ENCODE results near the gene CCR2.

DNA sequence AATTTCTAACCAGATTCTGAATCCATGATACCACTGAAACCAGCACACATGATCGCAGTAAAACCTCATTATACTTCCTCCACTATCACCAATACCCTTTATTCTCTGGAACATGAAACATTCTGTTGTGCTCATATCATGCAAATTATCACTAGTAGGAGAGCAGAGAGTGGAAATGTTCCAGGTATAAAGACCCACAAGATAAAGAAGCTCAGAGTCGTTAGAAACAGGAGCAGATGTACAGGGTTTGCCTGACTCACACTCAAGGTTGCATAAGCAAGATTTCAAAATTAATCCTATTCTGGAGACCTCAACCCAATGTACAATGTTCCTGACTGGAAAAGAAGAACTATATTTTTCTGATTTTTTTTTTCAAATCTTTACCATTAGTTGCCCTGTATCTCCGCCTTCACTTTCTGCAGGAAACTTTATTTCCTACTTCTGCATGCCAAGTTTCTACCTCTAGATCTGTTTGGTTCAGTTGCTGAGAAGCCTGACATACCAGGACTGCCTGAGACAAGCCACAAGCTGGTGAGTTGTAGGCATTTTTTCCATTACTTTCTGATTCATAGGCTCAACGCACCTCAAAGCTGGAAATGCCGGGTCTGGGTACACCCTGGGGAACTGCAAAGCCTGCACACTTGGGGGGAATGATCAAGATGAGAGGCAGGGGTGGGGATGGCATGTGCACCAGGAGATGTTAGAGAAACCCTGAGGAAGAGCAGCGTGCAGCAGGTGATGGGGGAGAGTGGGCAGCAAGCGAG lies at the start of gene CCR2:
- TF ChIP-seq, protein P1, sequence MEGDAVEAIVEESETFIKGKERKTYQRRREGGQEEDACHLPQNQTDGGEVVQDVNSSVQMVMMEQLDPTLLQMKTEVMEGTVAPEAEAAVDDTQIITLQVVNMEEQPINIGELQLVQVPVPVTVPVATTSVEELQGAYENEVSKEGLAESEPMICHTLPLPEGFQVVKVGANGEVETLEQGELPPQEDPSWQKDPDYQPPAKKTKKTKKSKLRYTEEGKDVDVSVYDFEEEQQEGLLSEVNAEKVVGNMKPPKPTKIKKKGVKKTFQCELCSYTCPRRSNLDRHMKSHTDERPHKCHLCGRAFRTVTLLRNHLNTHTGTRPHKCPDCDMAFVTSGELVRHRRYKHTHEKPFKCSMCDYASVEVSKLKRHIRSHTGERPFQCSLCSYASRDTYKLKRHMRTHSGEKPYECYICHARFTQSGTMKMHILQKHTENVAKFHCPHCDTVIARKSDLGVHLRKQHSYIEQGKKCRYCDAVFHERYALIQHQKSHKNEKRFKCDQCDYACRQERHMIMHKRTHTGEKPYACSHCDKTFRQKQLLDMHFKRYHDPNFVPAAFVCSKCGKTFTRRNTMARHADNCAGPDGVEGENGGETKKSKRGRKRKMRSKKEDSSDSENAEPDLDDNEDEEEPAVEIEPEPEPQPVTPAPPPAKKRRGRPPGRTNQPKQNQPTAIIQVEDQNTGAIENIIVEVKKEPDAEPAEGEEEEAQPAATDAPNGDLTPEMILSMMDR (IDR thresholded peaks at IDR 0.05 in 4 of 5, conservative IDR thresholded peaks at IDR 0.05 in 1 of 5): no peak
- TF ChIP-seq POLR2A (IDR thresholded peaks at IDR 0.05): no peak
